Endothelial cell of umbilical vein (primary cell): ENCODE results near the gene TMED8. TPM values are rescaled to one million over a fixed set of nuclear protein-coding genes. Genes with fewer than 3 reads are reported as not detected.

Source experiments
- BruUV-seq: library from RNA; stranded (reverse); fragments of 400-500 nt; replicated peaks from 2 replicates; lab custom pipeline; 2021; lab: Mats Ljungman, UMichigan
- CTCF ChIA-PET: fragments of 300-600, 350-600 bp; sonication (Branson Sonifier 250); formaldehyde crosslinking; loops from one replicate; lab custom pipeline; 2021; ENCODE audit warnings: antibody characterized with exemption, inconsistent platforms; lab: Charles Lee
- POLR2A ChIA-PET: fragments of 300-600, 350-600 bp; sonication (Branson Sonifier 250); formaldehyde crosslinking; loops from one replicate; lab custom pipeline; 2021; ENCODE audit warnings: antibody characterized with exemption, inconsistent platforms; lab: Charles Lee
- DNase-seq: peaks from one replicate; pipeline ENCODE4 v3.0.0-alpha.2; 2011; ENCODE audit warnings: low read depth, low spot score
- FAIRE-seq: peaks from 2 replicates; lab custom pipeline; 2011; peaks lifted over from hg19 to GRCh38; lab: Jason Lieb, UNC
- H2AFZ ChIP-seq: 2 replicates; pipeline ENCODE4 v1.6.0; 2012; ENCODE audit warnings: low read depth, low read length, control low read depth, inconsistent platforms
- H3K27ac ChIP-seq: 2 replicates; pipeline ENCODE4 v1.5.1; 2011; ENCODE audit warnings: low read depth, mild to moderate bottlenecking, control low read depth, low read length, moderate library complexity; ENCODE audit not compliant: insufficient read depth
- H3K27me3 ChIP-seq, 2 experiments: 2 replicates each; pipeline versions ENCODE4 v1.6.0 to v1.6.1; 2011; ENCODE audit warnings: low read length in 2 of 2, mixed read lengths in 1 of 2; ENCODE audit not compliant: control insufficient read depth in 2 of 2, insufficient read depth in 2 of 2
- H3K36me3 ChIP-seq, 2 experiments: 2 replicates in 1 of 2; 3 replicates in 1 of 2; pipeline ENCODE4 v1.5.1; 2011; ENCODE audit warnings: low read length in 2 of 2, mild to moderate bottlenecking in 1 of 2, moderate library complexity in 1 of 2; ENCODE audit not compliant: control insufficient read depth in 2 of 2, insufficient read depth in 2 of 2; ENCODE audit errors: extremely low read depth in 1 of 2
- H3K4me1 ChIP-seq: 3 replicates; pipeline ENCODE4 v1.5.1; 2011; ENCODE audit warnings: mild to moderate bottlenecking, low read length; ENCODE audit not compliant: control insufficient read depth, insufficient read depth; ENCODE audit errors: extremely low read depth
- H3K4me2 ChIP-seq: 2 replicates; pipeline ENCODE4 v1.6.1; 2011; ENCODE audit warnings: low read length, control low read depth, mixed read lengths; ENCODE audit not compliant: insufficient read depth
- H3K4me3 ChIP-seq, 3 experiments: fragments of 200-600 bp in 1 of 3; sonication (generic), shearing (Covaris generic) in 1 of 3; replicated peaks in 1 of 3; 2 replicates each; pipeline ENCODE4 v1.5.1; 2011 to 2016; ENCODE audit warnings: control low read depth in 3 of 3, low read length in 3 of 3, mild to moderate bottlenecking in 2 of 3, inconsistent platforms in 1 of 3, low read depth in 1 of 3, moderate library complexity in 1 of 3; ENCODE audit not compliant: insufficient read depth in 1 of 3
- H3K79me2 ChIP-seq: 2 replicates; pipeline ENCODE4 v1.6.0; 2012; ENCODE audit warnings: low read length, inconsistent platforms; ENCODE audit not compliant: control insufficient read depth, insufficient read depth
- H3K9ac ChIP-seq: replicated peaks from 2 replicates; pipeline ENCODE3; 2011; ENCODE audit warnings: low read length, control low read depth; ENCODE audit not compliant: insufficient read depth; ENCODE audit errors: extremely low read depth
- H3K9me1 ChIP-seq: replicated peaks from 3 replicates; pipeline ENCODE4 v1.6.0; 2011; ENCODE audit warnings: mild to moderate bottlenecking, low read length; ENCODE audit not compliant: control insufficient read depth, insufficient read depth; ENCODE audit errors: extremely low read depth
- H3K9me3 ChIP-seq: replicated peaks from 2 replicates; pipeline ENCODE4 v1.5.1; 2012; ENCODE audit warnings: low read length, inconsistent platforms; ENCODE audit not compliant: control insufficient read depth, insufficient read depth
- H4K20me1 ChIP-seq: replicated peaks from 2 replicates; pipeline ENCODE3; 2011; ENCODE audit warnings: mild to moderate bottlenecking, low read length; ENCODE audit not compliant: control insufficient read depth, insufficient read depth; ENCODE audit errors: extremely low read depth
- FOS ChIP-seq: IDR thresholded peaks from 2 replicates; pipeline ENCODE4 v1.6.1; 2011; ENCODE audit warnings: mild to moderate bottlenecking, low read length, moderate library complexity, borderline replicate concordance; ENCODE audit not compliant: insufficient read depth
- GATA2 ChIP-seq: IDR thresholded peaks from 2 replicates; pipeline ENCODE4 v1.7.0; 2011; ENCODE audit warnings: low read depth, mild to moderate bottlenecking, moderate library complexity, mixed read lengths, low read length; ENCODE audit not compliant: insufficient read length, insufficient read depth
- JUN ChIP-seq: IDR thresholded peaks from 2 replicates; pipeline ENCODE4 v1.6.1; 2011; ENCODE audit warnings: borderline replicate concordance, low read depth; ENCODE audit not compliant: insufficient read length, insufficient read depth
- MYC ChIP-seq: IDR thresholded peaks from one replicate; pipeline ENCODE4 v1.6.1; 2011; ENCODE audit warnings: mild to moderate bottlenecking, low read depth, low read length
- POLR2A ChIP-seq: IDR thresholded peaks from 2 replicates; pipeline ENCODE4 v1.6.1; 2012; ENCODE audit warnings: low read depth, mild to moderate bottlenecking, control low read depth, low read length
- POLR2AphosphoS5 ChIP-seq: IDR thresholded peaks from 2 replicates; pipeline ENCODE4 v1.6.1; 2012; ENCODE audit warnings: low read depth, mild to moderate bottlenecking, control low read depth, low read length, moderate library complexity; ENCODE audit not compliant: insufficient read depth
- dilution Hi-C: fragments of 300-500 bp; cut with MboI; formaldehyde crosslinking; loops from one replicate; pipeline ENCODE4 v1.15.0; 2019; ENCODE audit warnings: low sequenced_read_pairs; ENCODE audit not compliant: extremely low pct_ligation_motif_present
- intact Hi-C: fragments of 100-400 bp; cut with micrococcal nuclease; formaldehyde crosslinking; loops from one replicate; pipeline ENCODE4 v1.10.0; 2022
- polyA plus RNA-seq, 4 experiments: library from polyadenylated mRNA; depleted of rRNA in 3 of 4; stranded (reverse) in 3 of 4; unstranded in 1 of 4; fragments of >200 nt; gene quantifications; 2 replicates each; pipeline versions ENCODE4 v1.2.1 to v1.2.3, GENCODE V29; 2011 to 2012; ENCODE audit warnings: missing spikeins in 1 of 4
- total RNA-seq: library from RNA; stranded (reverse); gene quantifications from 2 replicates; pipeline ENCODE4 v1.2.3, GENCODE V29; 2021
- TF ChIP-seq, protein P1 (sequence below), 2 donors: IDR thresholded peaks; 1 replicate in 1 of 2; 2 replicates in 1 of 2; pipeline ENCODE4 v1.5.1; 2011; ENCODE audit warnings: low read length in 2 of 2, mild to moderate bottlenecking in 2 of 2, moderate library complexity in 2 of 2, control low read depth in 1 of 2, inconsistent platforms in 1 of 2, low read depth in 1 of 2; ENCODE audit not compliant: insufficient read depth in 1 of 2; ENCODE audit errors: extremely low read depth in 1 of 2

The TMED8 gene
- total and polyA plus RNA-seq, 2 donors (not counting 3 experiments of a cell fraction or from before 2014, with no cell fraction given), result 5.2 to 12.6 TPM

DNA sequence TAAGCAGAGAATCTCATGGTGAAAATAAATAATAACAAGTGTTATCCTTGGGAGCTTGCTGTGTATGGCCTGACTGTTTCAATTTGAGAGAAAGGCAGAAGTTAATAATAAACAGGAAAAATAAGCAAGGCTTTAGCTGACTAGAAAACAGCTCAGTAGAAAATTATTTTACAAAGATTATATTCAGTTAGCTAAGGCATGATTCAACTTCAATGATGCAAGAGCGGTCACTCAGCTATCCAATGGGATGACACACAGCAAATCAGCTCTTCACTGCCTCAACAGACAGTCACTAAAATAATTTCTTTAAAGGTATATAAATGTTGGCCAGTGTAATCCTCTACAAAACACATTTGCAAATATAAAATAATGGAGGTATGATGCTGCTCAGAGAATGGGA, 37.5 kb downstream of the TMED8 start:
- Histone ChIP-seq H3K27ac (no peak overlapping the region), H4K20me1 (no peaks in the 10 kb centered on the region), H3K9me1 (no peaks in the 10 kb centered on the region), H3K4me3 (no peak overlapping the region), H3K27me3 (no peaks in the 10 kb centered on the region), H3K4me2 (no peak overlapping the region), H2AFZ (no peak overlapping the region), H3K4me1 (no peaks in the 10 kb centered on the region), H3K36me3 (peaks cover 0 to 3% of the 10 kb centered on the region in 2 experiments), H3K9me3 (no peaks in the 10 kb centered on the region), H3K79me2 (no peaks in the 10 kb centered on the region), H3K9ac (no peak overlapping the region)
- no peak for TF ChIP-seq POLR2AphosphoS5
- TF ChIP-seq FOS, result no peak
- ChIA-PET CTCF (no interaction called here), POLR2A (no interaction called here)
- no TSS peak for BruUV-seq
- dilution Hi-C loops (no loop called here), intact Hi-C loops (no loop called here)
- DNase-seq (no peak), FAIRE-seq (no peak)

GRCh38 chr14:77338302-77338701, 38.6 kb downstream of the TMED8 start:
- H2AFZ ChIP-seq, result no peak overlapping the region
- H3K4me3 ChIP-seq, result no peak overlapping the region
- dilution Hi-C loops (no loop called here), intact Hi-C loops (no loop called here)
- H4K20me1 ChIP-seq, result no peaks in the 10 kb centered on the region
- H3K4me1 ChIP-seq, result no peaks in the 10 kb centered on the region
- H3K27me3 ChIP-seq, result no peaks in the 10 kb centered on the region
- no peak for DNase-seq
- FAIRE-seq, result no peak
- no peak overlapping the region for H3K4me2 ChIP-seq
- H3K36me3 ChIP-seq, result peaks cover 0 to 3% of the 10 kb centered on the region in 2 experiments
- H3K27ac ChIP-seq, result no peak overlapping the region
- BruUV-seq, result no TSS peak
- CTCF ChIA-PET, result no interaction called here
- POLR2A ChIA-PET, result no interaction called here
- H3K79me2 ChIP-seq, result no peaks in the 10 kb centered on the region
- TF ChIP-seq POLR2AphosphoS5, result no peak
- TF ChIP-seq GATA2, result no peak
- TF ChIP-seq POLR2A, result no peak
- TF ChIP-seq, protein P1, sequence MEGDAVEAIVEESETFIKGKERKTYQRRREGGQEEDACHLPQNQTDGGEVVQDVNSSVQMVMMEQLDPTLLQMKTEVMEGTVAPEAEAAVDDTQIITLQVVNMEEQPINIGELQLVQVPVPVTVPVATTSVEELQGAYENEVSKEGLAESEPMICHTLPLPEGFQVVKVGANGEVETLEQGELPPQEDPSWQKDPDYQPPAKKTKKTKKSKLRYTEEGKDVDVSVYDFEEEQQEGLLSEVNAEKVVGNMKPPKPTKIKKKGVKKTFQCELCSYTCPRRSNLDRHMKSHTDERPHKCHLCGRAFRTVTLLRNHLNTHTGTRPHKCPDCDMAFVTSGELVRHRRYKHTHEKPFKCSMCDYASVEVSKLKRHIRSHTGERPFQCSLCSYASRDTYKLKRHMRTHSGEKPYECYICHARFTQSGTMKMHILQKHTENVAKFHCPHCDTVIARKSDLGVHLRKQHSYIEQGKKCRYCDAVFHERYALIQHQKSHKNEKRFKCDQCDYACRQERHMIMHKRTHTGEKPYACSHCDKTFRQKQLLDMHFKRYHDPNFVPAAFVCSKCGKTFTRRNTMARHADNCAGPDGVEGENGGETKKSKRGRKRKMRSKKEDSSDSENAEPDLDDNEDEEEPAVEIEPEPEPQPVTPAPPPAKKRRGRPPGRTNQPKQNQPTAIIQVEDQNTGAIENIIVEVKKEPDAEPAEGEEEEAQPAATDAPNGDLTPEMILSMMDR (IDR thresholded peaks at IDR 0.05; ENCODE audit: extremely low read depth in 1 of 2, insufficient read depth in 1 of 2, low read depth in 1 of 2, low read length in 2 of 2), result no peak
- TF ChIP-seq MYC, result no peak
- TF ChIP-seq FOS, result no peak
- TF ChIP-seq JUN, result no peak
- H3K9me3 ChIP-seq, result no peaks in the 10 kb centered on the region
- no peaks in the 10 kb centered on the region for H3K9me1 ChIP-seq
- H3K9ac ChIP-seq, result no peak overlapping the region
